Activated T-cell treated with anti-CD3 and anti-CD28 coated beads, Interleukin-2, amount 50 U/mL, for 1 hour (primary cell): ENCODE data around the gene TMCC1.

ENCODE experiments used
- DNase-seq: peaks from one replicate; pipeline ENCODE4 v3.0.0-alpha.2; 2020

TMCC1 gene

DNA sequence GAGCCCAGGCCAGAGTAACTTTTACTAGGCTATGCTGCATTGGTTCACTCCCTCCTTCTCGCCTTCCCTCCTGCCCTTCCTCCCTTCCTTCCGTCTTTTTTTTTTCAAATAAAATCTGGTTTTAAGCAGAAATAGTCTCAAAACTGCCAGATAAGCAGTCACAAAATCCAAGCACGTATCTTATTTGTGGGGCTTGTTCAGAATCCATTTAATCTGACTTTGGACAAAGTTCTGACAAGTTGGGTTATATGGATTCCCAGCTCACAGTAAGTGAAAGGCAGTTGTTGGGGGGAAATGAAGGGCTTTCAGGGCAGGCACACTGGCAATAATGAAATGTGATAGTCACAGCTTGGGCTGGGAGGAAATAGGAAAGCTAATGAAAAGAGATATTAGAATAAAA lies 255.0 kb downstream of the TMCC1 start:
- DNase-seq, result no peak

DNA sequence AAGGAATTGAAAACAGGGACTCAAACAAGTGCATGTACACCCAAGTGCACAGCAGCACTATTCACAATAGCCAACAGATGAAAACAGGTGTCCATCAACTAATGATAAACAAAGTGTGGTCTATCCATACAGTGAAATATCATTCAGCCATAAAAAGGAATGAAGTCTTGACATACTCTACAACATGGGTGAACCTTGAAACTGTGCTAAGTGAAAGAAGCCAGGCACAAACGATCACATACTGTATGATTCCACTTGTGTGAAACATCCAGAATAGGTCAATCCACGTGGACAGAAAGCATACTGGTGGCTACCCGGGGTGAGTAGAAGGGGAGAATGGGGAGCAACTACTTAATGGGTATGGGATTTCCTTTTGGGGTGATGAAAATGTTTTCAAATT lies 257.4 kb downstream of the TMCC1 start:
- no peak for DNase-seq

DNA sequence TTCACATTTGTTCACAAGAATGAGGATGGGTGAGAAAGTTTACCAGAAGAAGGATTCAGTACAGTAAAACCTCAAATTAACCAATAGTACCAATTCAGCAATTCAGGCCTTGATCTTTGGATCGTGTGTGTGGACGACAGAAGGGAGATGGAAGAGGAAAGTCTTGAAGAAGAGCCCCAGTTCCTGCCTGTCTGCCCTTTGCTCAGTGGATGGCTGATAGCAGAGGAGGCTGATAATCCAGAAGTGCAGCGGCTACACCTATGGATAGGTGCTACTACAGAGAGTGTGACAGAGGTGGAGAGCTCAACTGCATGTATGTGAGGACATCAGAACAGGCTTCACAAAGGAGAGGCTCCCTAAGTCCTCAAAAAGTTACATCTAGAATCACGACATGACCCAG lies 257.9 kb downstream of the TMCC1 start:
- no peak for DNase-seq

GRCh38 chr3:129633751-129634481 lies 259.6 kb downstream of the TMCC1 start:
- DNase-seq, result no peak

DNA sequence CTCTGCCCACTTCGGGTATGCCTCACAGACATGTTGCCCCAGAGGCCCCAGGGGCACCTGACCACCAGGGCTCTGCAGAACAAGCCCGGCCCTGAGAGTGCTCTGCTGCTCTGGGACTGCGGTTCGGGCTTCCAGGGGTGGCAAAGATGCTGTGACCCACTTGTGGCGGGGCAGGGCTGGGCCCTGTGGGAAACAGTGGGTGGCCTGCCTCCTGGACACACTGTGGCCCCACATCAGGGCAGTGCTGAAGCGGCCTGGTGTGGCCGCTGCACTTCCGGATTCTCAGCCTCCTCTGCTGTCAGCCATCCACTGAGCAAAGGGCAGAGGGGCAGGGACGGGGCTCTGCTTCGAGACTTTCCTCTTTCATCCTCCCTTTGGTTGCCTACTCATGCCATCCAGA lies 260.5 kb downstream of the TMCC1 start:
- no peak for DNase-seq

DNA sequence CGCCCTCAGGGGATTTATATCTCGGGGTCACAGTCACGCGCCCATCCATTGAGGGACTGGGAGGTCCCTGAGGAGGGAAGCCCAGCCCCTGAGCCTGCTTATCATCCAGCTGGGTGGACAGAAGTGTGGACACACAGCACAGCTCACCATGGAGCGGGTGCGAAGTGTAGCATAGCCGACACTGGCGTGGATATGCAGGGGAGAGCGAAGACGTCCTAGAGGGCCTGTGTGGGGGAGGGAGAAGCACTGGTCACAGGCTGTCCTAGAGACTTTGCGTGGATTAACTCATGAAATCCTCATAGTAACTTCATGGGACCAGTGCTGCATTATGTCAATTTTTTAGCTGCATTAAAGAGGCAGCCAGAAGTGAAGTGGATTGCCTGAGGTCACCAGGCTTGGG lies 261.0 kb downstream of the TMCC1 start:
- DNase-seq, result no peak

- no peak for DNase-seq
Measured at GRCh38 chr3:129632056-129632455, 261.5 kb downstream of the TMCC1 start.

DNA sequence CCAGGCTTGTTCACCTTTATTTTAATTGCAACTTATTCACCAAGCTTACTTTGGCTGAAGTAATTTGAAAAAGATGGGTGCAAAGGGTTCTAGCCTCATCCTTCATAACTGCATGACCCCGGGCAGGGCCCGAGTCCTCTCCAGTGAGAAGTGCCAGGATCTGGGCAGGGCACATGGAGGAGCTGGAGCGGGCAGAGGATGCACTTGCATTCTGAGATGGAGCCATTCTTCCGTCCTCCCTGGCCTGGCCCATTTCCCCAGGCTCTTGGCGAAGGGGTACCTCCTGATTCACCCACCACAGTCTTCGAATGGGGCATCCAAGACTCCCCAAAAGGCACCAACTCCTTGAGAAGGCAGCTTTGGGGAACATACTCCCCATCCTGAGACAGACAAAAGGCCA lies 264.5 kb downstream of the TMCC1 start:
- DNase-seq, result no peak

GRCh38 chr3:129628169-129628522 lies 265.4 kb downstream of the TMCC1 start:
- no peak for DNase-seq

- DNase-seq, result peak; percentile 71
Measured at GRCh38 chr3:129627350-129628168, 266.0 kb downstream of the TMCC1 start.

- peak; percentile 63 for DNase-seq
Measured at GRCh38 chr3:129626744-129627349, 266.7 kb downstream of the TMCC1 start.

DNA sequence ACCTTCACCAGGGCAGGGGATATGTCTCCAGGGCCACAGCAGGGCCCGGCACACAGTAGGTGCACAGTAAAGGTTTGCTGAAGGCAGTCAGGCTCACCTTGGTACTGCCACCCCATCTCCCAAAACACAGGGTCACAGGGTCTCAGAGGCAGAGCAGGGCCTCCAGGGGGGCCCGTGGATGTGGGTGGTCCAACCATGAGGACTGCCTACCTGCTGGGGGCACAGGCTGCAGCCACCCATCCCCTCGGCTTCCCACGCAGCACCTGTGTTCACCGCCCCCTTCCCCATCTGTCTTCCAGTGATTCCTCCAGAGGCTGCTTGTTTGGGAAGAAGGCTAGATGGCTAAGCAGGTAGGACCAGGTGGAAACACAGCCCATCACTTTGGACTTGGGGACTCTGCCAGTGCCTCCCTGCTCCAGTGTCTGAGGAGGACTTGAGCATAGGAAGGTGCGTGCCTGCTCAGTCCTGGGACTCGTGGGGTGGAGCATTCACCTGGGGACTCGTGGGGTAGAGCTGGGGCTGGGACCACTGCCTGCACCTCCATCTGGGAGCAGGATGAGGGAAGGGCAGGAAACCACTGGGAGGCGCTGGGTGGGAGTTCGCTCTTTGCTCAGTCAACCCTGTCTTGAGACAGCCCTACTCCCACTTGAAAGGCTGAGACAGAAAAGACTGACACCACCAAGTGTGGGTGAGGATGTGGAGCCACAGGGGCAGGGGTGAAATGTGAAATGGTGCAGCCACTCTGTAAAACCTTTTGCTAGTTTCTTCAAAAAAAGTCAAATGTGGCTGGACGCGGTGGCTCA lies 268.2 kb downstream of the TMCC1 start:
- peak; percentile 15 for DNase-seq

- no peak for DNase-seq
Measured at GRCh38 chr3:129624347-129625071, 269.0 kb downstream of the TMCC1 start.

DNA sequence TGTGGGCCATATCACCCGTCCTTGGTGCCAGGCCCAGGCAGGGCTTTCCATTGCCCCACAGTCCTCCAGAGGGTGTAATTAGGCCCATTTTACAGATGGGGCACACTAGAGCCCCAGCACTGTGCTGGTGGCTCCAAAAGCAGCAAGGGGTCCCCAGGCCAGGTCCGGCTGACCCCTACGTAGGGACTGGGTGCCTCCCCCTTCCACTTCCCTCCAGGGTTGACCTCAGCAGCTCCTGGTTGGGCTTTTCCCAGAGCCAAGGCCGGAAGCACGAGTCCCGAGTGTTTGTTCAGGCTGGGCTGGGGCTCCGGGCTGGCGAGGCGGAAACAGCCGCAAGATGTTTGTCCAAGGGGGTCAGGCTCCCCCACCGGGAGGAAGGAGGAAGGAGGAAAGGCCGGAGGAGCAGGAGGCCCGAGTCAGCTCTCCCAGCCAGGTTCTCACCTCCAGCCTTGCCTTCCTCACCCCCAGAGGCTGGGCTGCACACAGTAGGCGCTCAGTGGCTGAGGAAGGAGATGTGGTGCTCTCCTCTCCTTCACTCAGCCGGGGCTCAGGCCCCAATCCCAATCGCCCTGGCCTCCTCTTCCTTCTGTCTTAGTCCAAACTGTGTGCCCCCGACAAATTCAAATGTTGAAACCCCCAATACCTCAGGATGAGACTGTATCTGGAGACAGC lies 269.9 kb downstream of the TMCC1 start:
- DNase-seq, result no peak

GRCh38 chr3:129622933-129623332 lies 270.6 kb downstream of the TMCC1 start:
- DNase-seq, result no peak

DNA sequence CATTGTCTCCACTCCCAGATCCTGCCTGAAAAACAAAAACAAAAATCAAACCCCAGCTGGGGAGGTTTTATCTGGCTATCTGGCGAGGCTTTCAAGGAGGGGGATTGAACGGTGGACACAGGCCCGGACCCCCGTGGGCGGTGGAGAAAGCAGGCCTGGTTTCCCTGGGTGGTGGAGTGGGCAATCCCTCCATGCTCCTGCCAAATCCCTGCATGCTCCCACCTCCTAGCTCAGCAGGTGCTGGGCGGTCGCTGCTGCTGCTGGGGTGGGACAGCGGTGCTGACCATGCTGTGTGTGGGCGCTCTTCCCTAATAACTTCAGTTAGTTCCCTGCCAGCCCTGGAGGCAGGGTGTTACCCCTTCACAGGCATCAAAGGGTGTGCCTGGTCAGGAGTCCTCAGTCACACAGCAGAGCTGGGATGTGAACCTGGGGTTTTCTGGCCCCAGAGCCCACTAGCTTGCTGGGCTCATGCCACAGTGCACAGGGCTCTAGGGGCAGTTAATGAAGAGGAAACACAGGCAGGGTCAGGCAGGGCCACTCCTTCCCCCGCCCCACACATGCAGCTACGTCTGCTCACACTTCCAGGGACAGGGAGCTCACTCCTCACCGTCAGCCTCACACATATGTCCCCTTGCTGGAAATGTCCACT lies 271.2 kb downstream of the TMCC1 start:
- DNase-seq, result no peak

- no peak for DNase-seq
Measured at GRCh38 chr3:129621626-129622225, 271.8 kb downstream of the TMCC1 start.

DNA sequence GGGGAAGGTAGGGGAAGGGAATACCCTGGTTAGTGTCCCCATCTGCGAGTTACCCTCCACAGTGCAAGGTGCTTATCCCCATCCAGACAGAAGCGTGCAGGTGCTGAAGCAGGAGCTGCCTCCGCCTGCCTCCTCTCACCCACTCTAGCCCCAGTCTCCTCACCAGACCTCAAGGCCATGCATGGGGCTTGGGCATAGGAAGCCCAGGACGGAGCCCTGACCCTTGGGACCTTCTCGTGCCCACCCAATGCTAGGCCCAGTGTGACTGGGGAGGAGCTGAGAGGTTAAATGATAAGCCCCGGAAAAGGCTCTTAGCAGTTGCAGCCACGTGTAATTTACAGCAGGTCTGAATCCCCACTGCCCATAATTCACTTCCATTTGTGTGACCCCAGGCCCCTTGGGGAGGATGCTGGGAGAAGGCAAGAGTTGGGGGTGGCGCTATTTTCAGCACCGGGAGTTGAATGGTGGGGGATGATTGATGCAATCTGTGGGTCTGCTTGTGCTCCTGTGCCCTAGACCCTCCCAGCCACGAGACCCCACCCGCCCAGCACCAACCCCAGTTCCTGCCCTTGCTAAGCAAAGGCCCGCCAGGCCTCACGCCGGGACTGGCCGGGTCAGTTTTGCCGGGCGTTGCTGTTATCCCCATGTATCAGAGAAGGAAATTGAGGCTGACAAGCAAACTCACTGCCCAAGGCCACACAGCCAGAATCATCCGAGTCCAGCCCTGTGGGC lies 272.5 kb downstream of the TMCC1 start:
- DNase-seq, result no peak

GRCh38 chr3:129619726-129620162 lies 273.8 kb downstream of the TMCC1 start:
- no peak for DNase-seq
